Activated CD4-positive, alpha-beta T cell treated with anti-CD3 and anti-CD28 coated beads, Interleukin-2, Interleukin-4, amounts not matched to agents 100 ng/mL and 50 ng/mL, durations not matched to agents 16 hours and 8 hours (primary cell): ENCODE measurements around the gene MYH7.

ENCODE experiments used
- DNase-seq: peaks from one replicate; pipeline ENCODE4 v3.0.0-alpha.2; 2020; ENCODE audit warnings: low spot score

The MYH7 gene

GRCh38 chr14:23370221-23370620 lies 65.2 kb downstream of the MYH7 start:
- no peak for DNase-seq

GRCh38 chr14:23366426-23366921 lies 69.0 kb downstream of the MYH7 start:
- DNase-seq: no peak

DNA sequence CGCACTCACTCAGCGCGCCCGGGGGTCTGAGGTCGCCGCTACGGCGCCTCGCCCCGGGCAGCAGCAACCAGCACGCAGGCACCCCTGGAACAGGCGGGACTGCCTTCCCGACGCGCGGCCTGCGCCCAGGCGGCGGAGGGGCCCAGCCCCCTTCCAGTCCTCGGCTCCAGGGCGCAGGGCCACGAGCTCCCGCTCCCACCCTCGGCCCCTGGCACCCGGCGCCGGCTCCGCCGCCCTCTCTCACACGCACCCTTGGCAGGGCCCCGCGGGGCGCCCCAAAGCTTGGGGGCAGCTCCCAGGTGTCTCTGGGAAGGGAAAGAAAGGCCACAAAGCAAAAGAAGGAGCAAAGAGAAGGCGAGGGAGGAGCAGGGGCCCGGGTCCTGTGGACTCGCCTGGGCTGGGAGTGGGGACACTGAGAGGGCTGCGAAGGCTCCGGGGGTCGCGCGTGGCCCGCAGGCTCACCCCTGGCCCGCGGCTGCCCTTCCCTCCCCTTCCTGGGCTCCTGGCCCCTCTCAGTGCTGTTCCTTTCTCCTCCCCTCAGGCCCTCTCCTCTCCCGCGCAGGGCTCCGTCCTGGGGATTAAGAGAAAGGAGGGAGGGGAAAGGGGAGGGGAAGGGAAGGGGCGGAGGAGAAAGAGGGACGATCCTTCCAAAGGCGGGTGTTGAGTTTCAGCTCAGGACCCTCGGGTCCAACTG lies 69.6 kb downstream of the MYH7 start:
- DNase-seq: no peak

- no peak for DNase-seq
These were observed 70.3 kb downstream of the MYH7 start, which contains the start of gene EFS for GRCh38 chr14:23365036-23365731. Gene EFS (minus strand): TSS chr14:23365172. CDS start chr14:23365025, 147 bp downstream.

DNA sequence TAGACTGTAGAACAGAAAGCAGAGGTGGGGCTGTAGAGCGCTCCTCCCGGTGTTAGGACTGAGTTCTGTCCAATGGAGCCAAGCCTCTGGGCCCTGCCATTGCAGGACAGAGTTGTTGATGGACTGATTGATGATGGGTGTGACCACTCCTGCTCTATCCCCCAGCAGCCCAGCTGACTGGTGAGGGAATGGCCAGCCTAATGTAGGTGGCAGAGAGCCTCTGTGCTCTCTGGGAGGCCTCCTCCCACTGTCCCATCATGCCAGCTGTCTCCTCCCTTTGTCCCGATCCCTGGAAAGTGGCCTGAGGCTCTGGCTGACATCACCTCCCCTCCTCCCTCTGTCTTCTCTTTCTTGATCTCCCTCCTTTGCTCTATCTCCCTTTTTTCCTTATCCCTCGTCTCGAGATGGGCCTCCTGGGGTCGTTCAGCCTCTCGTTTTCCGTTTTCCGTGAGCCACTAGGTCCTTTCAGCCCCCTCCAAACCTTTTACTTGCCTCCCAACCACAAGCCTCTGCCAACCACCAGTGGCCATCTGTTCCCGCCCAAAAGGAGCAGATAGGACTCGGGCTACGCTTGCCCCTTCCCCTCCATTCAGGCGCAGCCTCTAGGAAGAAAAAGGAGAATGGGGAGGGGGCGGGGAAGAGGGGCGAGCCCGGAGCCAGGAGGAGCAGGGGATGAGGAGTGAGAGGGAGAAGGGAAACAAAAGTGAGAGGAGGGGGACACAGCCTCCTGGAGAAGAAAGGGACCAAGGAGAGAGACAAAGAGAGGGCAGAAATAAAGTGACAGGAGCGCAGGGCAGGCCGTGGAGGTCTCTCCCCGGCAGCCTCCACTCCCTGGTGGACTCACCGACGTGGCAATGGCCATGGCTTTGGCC lies 71.1 kb downstream of the MYH7 start:
- DNase-seq: no peak
